ENCODE data around the gene CHRNE.
"Not testable (repeated sequence)": the region's sequence is repeated elsewhere in the genome, so short reads cannot be mapped to it uniquely, and the experiment has no call there.

Gene CHRNE

GRCh38 chr17:4908711-4909496 is 6.0 kb upstream of the CHRNE start:
- no peaks in the 10 kb centered on the region for H3K27me3 ChIP-seq (ENCODE audit: insufficient read depth, low read length)
- TF ChIP-seq CTCF (IDR thresholded peaks at IDR 0.05; ENCODE audit: low read length) = peak; percentile 70
- TF ChIP-seq EZH2 (IDR thresholded peaks at IDR 0.05; ENCODE audit: borderline replicate concordance, low read length) = no peak

GRCh38 chr17:4908301-4908700 is 5.4 kb upstream of the CHRNE start:
- no peak for TF ChIP-seq CTCF (IDR thresholded peaks at IDR 0.05; ENCODE audit: low read length)
- no peak for TF ChIP-seq EZH2 (IDR thresholded peaks at IDR 0.05; ENCODE audit: borderline replicate concordance, low read length)
- no peak overlapping the region for H2AFZ ChIP-seq (ENCODE audit: low read length)
- no peaks in the 10 kb centered on the region for H3K36me3 ChIP-seq (ENCODE audit: insufficient read depth, low read length)
- H3F3A ChIP-seq (ENCODE audit: insufficient read depth, low read length) = no peaks in the 10 kb centered on the region
- H3K9ac ChIP-seq (ENCODE audit: low read length) = no peak overlapping the region
- H4K20me1 ChIP-seq (ENCODE audit: insufficient read depth, low read length) = no peaks in the 10 kb centered on the region
- no peaks in the 10 kb centered on the region for H3K9me3 ChIP-seq (ENCODE audit: low read length)
- no peaks in the 10 kb centered on the region for H3K27me3 ChIP-seq (ENCODE audit: insufficient read depth, low read length)
- H3K27ac ChIP-seq (ENCODE audit: low read depth, low read length, poor library complexity, severe bottlenecking) = no peak overlapping the region
- no peak overlapping the region for H3K4me2 ChIP-seq (ENCODE audit: low read length)
- no peaks in the 10 kb centered on the region for H3K79me2 ChIP-seq (ENCODE audit: insufficient read depth, low read length)
- H3K9me2 ChIP-seq (ENCODE audit: low read depth, low read length) = no peaks in the 10 kb centered on the region
- H3K4me1 ChIP-seq (ENCODE audit: insufficient read depth, low read length, severe bottlenecking) = peaks cover 3% of the 10 kb centered on the region
- H3K4me3 ChIP-seq (ENCODE audit: low read depth, low read length, poor library complexity, severe bottlenecking) = no peak overlapping the region

More at GRCh38 chr17:4908711-4909496, 6.0 kb upstream of the CHRNE start:
- H3K4me2 ChIP-seq (ENCODE audit: low read length) = no peak overlapping the region
- H3K79me2 ChIP-seq (ENCODE audit: insufficient read depth, low read length) = no peaks in the 10 kb centered on the region
- H2AFZ ChIP-seq (ENCODE audit: low read length) = no peak overlapping the region
- H3F3A ChIP-seq (ENCODE audit: insufficient read depth, low read length) = no peaks in the 10 kb centered on the region
- no peaks in the 10 kb centered on the region for H3K36me3 ChIP-seq (ENCODE audit: insufficient read depth, low read length)
- H3K9me3 ChIP-seq (ENCODE audit: low read length) = no peaks in the 10 kb centered on the region
- H3K27ac ChIP-seq (ENCODE audit: low read depth, low read length, poor library complexity, severe bottlenecking) = no peak overlapping the region
- no peak overlapping the region for H3K4me3 ChIP-seq (ENCODE audit: low read depth, low read length, poor library complexity, severe bottlenecking)
- H4K20me1 ChIP-seq (ENCODE audit: insufficient read depth, low read length) = no peaks in the 10 kb centered on the region
- H3K9me2 ChIP-seq (ENCODE audit: low read depth, low read length) = no peaks in the 10 kb centered on the region
- H3K9ac ChIP-seq (ENCODE audit: low read length) = no peak overlapping the region
- H3K4me1 ChIP-seq (ENCODE audit: insufficient read depth, low read length, severe bottlenecking) = no peaks in the 10 kb centered on the region

- H4K20me1 ChIP-seq (ENCODE audit: insufficient read depth, low read length); H3F3A ChIP-seq (ENCODE audit: insufficient read depth, low read length); H3K27me3 ChIP-seq (ENCODE audit: insufficient read depth, low read length); H3K9me3 ChIP-seq (ENCODE audit: low read length); H3K9ac ChIP-seq (ENCODE audit: low read length); H3K4me2 ChIP-seq (ENCODE audit: low read length); H3K4me3 ChIP-seq (ENCODE audit: low read depth, low read length, poor library complexity, severe bottlenecking); H3K9me2 ChIP-seq (ENCODE audit: low read depth, low read length); H2AFZ ChIP-seq (ENCODE audit: low read length); H3K79me2 ChIP-seq (ENCODE audit: insufficient read depth, low read length); H3K27ac ChIP-seq (ENCODE audit: low read depth, low read length, poor library complexity, severe bottlenecking); H3K36me3 ChIP-seq (ENCODE audit: insufficient read depth, low read length): not testable (repeated sequence)
- peaks cover 12% of the 10 kb centered on the region for H3K4me1 ChIP-seq (ENCODE audit: insufficient read depth, low read length, severe bottlenecking)
Measured at GRCh38 chr17:4906642-4907041, 3.7 kb upstream of the CHRNE start.

- Histone ChIP-seq H3F3A (ENCODE audit: insufficient read depth, low read length) (no peaks in the 10 kb centered on the region), H3K4me1 (ENCODE audit: insufficient read depth, low read length, severe bottlenecking) (peaks cover 35% of the 10 kb centered on the region), H3K27me3 (ENCODE audit: insufficient read depth, low read length) (no peaks in the 10 kb centered on the region), H3K9me3 (ENCODE audit: low read length) (no peaks in the 10 kb centered on the region), H3K9ac (ENCODE audit: low read length) (no peak overlapping the region; the same call in 1 of the 2 replicates), H3K79me2 (ENCODE audit: insufficient read depth, low read length) (no peaks in the 10 kb centered on the region), H3K4me2 (ENCODE audit: low read length) (peak overlapping the region; percentile 19; the same call in 1 of the 2 replicates), H3K9me2 (ENCODE audit: low read depth, low read length) (no peaks in the 10 kb centered on the region), H3K4me3 (ENCODE audit: low read depth, low read length, poor library complexity, severe bottlenecking) (no peak overlapping the region), H4K20me1 (ENCODE audit: insufficient read depth, low read length) (no peaks in the 10 kb centered on the region), H2AFZ (ENCODE audit: low read length) (no peak overlapping the region), H3K27ac (ENCODE audit: low read depth, low read length, poor library complexity, severe bottlenecking) (peak overlapping the region; percentile 20), H3K36me3 (ENCODE audit: insufficient read depth, low read length) (no peaks in the 10 kb centered on the region)
- TF ChIP-seq CTCF (IDR thresholded peaks at IDR 0.05; ENCODE audit: low read length) = no peak
- no peak for TF ChIP-seq EZH2 (IDR thresholded peaks at IDR 0.05; ENCODE audit: borderline replicate concordance, low read length)
Measured at GRCh38 chr17:4902540-4902939, 358 bp downstream of the CHRNE start.
